Occipital lobe (tissue), 2 donors: ENCODE measurements around the gene HDAC1. TPM values are rescaled to one million over a fixed set of nuclear protein-coding genes. Genes with fewer than 3 reads are reported as not detected.
"Not testable (repeated sequence)": the region's sequence is repeated elsewhere in the genome, so short reads cannot be mapped to it uniquely, and the experiment has no call there.

ENCODE experiments used
- DNase-seq: peaks from one replicate; lab custom pipeline; 2025; lab: John Stamatoyannopoulos, UW
- total RNA-seq: library from RNA; depleted of rRNA; stranded (reverse); fragments of >200 nt; gene quantifications from one replicate; pipeline ENCODE4 v1.2.3, GENCODE V29; 2014

The HDAC1 gene
- 19.8 TPM for total RNA-seq

DNA sequence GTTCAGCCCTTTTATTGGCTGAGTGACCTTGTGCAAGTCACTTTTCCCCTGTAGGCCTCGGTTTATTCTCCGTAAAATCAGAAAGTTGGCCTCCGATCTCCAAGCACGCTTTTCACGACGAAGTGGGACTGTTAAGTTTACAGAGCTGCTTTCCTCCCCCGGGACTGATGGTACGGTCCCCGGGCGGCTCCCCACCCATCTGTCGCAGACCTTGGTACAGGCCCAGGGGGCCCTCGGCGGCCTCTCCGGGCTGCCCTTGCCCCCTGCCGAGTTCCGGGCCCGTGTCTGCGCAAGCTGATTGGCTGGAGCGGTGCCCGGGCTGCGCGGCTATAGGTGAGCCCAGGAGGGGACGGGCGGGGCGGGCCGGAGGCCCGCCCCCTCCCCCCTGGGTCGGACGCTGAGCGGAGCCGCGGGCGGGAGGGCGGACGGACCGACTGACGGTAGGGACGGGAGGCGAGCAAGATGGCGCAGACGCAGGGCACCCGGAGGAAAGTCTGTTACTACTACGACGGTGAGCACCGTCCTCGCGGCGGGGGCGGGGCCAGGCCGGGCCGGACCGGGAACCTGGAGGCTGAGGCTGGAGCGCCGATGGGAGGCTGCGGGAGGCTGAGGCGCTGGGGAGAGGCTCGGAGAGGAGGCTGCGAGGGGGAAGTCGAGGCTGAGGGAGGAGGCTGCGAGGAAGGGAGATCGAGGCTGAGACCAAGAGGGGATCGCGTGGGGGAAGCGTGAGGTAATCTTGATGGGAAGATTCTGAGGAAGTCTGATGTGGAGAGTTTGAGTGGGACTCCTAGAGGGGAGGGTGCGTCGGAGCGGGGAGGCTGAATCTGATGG, at the start of gene HDAC1:
TSS of gene HDAC1 (plus strand) at position 376 of the 831 bp plus-strand sequence. CDS start at position 463, 87 bp downstream.
- DNase-seq: peak; percentile 85

DNA sequence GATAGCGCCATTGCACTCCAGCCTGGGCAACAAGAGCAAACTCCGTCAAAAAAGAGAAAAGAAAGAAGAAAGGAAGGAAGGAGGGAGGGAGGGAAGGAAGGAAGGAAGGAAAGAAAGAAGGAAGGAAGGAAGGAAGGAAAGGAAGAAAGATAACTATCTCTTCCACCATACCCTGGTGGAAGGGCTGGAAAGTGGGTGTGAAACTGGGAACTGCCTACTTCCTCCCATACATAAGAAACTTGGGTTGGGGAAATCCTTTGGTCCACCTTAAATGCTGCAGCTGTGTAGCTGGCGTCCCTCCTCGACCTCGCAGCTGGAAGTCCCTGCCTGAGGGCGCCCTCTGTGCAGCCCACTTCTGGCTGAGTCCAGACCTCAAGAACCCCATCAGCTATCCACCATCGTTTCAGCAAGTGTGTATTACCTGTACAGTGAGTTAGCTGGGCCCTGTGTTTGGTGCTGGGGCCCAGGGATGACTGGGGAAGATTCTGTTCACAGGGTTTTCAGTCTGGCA, 49.5 kb upstream of the HDAC1 start:
- DNase-seq: peak; percentile 10

DNA sequence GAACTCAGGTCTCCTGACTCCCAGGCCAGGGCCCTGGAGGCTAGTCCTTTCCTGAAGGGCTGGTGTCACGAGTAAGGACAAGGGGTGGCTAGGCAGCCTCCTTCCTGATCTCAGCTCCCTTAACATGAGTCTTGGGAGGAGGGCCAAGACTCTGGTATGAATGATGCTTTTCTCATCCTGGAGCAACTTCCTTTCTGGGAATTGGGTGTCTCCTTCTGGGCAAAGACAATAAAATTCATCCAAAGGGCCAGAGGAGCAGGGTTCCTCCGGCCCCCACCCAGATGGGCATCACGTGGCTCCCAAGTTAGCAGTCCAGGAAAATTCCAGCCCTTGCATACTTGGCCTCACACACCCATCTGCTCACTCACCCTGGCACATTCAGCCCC, 45.0 kb upstream of the HDAC1 start, which contains the start of gene FAM167B:
TSS of gene FAM167B (plus strand) at position 335 of the 386 bp plus-strand sequence. CDS start 200 bp downstream, outside the sequence.
- no peak for DNase-seq

- no peak for DNase-seq
These were observed 44.4 kb upstream of the HDAC1 start for GRCh38 chr1:32247452-32247851.

- peak; percentile 31 for DNase-seq
These were observed 43.6 kb upstream of the HDAC1 start for GRCh38 chr1:32247983-32248889.

GRCh38 chr1:32249831-32250525, 41.9 kb upstream of the HDAC1 start:
- DNase-seq: no peak

DNA sequence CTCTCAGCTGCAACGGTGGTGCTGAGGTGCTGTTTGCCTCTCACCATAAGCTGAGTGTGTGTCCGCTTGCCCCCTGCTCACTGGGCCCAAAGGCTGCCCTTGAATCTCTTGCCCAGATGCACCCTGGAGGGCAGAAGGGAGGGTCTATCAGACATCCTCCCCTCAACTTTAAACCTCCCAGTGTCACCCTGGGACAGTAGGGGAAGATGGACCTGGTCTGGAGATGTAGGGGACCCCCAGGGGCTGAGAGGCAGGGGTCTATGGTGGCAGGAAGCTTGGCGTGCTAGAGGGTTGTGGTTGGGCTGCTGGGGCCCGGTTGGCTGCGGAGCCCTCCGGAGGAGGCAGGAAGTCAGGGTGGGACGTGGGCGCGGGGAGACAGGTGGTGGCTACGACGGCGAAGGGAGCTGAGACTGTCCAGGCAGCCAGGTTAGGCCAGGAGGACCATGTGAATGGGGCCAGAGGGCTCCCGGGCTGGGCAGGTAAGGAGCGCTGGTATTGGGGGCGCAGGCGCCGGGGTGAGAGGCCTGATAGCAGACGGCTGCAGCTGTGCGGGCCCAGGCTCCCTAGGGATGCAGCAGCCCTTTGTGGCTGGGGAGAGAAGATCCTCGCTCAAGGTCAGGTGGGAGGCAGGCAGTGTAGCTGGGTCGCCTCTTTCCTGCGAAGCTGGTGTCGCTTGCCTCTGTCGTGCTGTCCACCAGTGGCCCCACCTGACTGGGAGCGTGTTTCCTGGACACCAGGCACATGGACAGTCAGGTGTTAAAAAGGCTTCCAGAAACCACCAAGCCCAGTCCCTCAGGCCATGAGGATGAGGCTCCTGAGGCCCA, 40.8 kb upstream of the HDAC1 start, which contains the start of gene LCK:
TSS of gene LCK (plus strand) at position 373 of the 824 bp plus-strand sequence. CDS start 23,065 bp downstream, outside the sequence.
- DNase-seq: no peak

DNA sequence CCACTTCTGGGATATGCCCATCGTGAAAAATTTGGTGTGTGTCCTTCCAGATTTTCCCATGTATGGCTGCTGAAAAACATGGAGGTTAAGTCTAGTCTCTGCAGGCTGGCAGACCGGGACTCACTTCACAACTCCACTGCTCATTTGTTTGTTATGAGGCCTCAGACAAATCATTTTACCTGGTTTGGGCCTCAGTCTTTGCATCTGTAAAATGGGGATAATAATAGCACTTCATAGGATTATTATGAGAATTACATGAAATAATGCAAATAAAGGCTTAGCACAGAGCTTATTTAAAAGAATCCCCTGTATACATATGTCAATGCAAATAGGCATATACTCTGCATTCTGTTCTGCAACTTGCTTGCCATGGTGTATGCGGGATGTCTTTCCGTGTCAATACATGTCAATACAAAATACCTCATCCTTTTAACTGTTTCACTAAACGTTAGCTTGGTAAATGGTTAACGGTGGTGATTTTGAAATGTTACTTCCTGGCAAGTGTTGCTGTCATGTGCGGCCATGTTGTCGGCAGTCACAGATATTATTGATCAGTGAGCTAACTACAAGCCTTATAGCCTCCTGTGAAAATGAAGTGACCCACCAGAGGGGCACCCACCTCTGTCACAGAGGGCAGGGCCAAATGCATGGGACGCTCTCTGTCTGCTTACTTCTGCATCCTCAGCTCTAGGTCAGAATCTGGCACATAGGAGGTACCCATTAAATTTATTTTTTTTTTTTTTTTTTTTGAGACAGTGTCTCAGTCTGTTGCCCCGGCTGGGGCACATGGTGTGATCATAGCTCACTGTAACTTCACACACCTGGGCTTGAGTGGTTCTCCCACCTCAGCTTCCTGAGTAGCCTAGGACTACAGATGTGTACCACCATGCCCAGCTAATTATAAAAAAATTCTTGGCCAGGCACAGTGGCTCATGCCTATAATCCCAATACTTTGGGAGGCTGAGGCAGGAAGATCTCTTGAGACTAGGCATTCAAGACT, 36.5 kb upstream of the HDAC1 start:
- DNase-seq: no peak

DNA sequence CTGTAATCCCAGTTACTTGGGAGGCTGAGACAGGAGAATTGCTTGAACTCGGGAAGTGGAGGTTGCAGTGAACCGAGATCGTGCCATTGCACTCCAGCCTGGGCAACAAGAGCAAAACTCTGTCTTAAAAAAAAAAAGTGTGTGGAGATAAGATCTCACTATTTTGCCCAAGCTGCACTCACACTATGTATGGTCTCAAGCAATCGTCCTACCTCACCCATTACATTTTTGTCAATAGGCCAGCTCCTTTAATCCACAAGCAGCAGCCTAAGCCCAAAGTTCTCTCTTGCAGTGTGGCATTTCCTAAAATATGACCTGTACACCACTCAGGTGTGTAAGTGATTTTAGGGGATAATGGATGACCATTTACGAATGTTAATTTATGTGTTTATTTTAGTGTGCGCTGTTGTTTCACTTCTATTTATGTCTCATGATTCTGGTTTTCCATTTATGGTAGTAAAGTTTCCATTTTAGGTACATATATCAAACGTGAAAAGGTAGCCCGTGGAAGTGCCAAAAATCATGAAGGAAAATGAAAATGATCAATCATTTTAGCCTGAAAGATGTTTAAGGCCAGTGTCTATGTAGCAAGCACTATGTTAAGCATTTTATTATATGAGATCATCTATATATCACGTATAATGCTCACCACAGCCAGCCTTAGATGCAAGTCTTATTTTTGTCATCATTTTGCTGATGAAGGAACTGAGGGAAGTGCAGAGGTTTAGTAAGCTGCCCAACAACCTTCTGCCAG, 35.2 kb upstream of the HDAC1 start:
- no peak for DNase-seq

GRCh38 chr1:32257227-32257508, 34.7 kb upstream of the HDAC1 start:
- DNase-seq: no peak

GRCh38 chr1:32263236-32263593, 28.7 kb upstream of the HDAC1 start:
- not testable (repeated sequence) for DNase-seq

DNA sequence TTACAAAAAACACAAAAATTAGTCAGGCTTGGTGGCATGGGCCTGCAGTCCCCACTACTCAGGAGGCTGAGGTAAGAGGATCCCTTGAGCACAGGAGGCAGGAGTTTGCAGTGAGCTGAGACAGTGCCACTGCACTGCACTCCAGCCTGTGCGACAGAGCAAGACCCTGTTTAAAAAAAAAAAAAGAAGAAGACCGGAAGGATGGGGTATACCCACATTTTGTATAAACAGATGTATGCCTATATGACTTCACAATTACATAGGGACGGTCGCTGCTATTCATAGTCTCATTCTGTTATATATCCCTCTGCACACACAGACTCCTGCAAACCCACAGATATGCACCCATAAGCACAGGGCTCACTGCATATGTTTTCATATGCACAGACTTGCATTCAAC, 28.1 kb upstream of the HDAC1 start:
- DNase-seq: no peak

DNA sequence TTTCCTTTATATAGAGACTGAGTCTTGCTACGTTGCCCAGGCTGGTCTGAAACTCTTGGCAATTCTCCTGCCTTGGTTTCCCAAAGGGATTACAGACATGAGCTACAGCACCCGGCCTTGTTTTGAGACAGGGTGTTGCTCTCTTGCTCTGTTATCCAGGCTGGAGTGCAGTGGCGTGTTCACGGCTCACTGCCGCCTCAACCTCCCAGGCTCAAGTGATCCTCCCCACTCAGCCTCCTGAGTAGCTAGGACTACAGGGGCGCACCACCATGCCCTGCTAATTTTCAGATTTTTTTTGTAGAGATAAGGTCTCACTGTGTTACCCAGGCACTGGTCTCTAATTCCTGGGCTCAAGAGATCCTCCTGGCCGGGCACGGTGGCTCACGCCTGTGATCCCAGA, 26.0 kb upstream of the HDAC1 start:
- DNase-seq: no peak

DNA sequence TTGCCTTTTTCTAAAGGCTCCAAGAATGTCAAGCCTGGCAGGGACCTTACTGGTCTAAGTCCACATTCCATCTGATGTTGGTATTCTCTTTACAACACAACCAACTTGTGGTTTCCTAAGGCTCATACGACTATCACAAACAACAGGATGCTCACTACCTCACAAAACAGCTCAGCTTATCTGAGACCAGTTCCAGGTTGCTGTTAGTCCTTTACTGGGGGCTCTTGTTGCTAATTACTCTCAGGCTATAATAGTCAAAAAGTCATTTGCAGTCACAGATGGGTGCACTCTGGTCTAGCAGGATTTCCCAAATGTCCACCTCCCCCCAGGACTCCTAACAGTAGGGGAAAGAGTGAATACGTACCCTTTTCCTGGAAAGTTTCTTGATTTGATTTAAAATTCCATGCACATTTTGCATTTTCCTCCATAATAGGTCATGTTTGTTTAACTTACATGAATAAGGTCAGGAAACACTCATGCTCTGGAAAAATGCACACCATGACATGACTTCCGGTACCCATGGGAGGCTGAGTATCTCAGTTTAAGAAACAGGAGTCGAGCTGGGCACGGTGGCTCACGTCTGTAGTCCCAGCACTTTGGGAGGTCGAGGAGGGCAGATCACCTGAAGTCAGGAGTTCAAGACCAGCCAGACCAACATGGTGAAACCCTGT, 24.8 kb upstream of the HDAC1 start:
- no peak for DNase-seq

DNA sequence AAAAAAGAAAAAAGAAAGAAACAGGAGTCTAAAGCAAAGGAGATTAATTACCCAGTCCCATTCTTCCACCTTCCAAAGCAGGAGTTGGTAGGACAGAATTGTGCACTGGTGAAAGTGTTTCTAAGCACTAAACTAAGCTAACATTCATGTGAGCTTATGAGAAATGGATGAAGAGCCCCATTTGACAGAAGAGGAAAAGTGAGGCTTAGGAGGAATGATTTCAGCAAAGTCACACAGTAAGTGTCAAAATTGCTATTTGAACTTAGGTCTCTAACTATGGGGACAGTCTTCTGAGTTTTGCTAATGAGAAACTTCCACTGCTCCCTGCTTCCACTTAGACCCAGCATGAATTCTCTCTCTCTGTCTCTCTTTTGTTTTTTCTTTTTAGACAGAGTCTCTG, 22.1 kb upstream of the HDAC1 start:
- DNase-seq: no peak

DNA sequence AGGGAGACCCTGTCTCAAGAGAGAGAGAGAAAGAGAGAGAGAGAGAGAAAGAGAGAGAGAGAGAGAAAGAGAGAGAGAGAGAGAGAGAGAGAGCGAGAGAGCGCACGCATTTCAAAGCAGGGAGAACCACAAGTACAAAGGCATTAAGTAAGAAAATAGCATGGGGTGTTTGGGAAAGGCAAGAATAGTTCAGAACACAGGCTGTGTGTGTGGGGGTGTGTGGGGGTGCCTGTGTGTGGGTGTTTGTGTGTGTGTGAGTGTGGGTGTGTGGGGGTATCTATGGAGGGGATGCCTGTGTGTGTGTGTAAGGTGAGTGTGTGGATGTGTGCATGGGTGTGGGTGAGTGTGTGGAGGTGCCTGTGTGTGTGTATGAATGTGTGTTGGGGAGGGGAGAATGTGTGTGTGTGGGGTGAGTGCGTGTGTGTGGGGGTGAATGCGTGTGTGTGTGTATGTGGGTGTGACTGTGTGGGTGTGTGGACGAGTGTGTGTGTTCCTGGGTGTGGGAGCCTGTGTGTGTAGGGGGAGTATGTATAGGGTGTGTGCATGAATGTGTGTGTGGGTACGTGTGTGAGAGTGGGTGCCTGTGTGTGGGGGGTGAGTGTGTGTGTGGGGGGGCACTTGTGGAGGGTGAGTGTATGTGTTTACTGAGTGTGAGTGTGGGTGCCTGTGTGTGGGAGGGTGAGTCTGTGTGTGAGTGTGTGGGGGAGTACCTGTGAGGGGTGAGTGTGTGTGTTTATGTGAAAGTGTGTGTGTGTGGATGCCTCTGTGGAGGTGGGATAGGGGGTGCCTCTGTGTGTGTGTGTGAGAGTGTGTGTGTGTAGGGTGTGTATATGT, 19.1 kb upstream of the HDAC1 start:
- DNase-seq: no peak
